GM18498 (cell line): ENCODE measurements around the gene TMEM240.

Experiments used
- ATAC-seq: cut with Tn5 transposase; IDR thresholded peaks from one replicate; pipeline ENCODE4 v1.9.1; 2021; ENCODE audit warnings: mild to moderate bottlenecking, moderate library complexity; ENCODE audit not compliant: unreplicated experiment

Gene TMEM240

GRCh38 chr1:1540090-1540817 is at the start of gene TMEM240:
TMEM240 (minus strand) TSS chr1:1540624; CDS start chr1:1540346, 278 bp downstream.
- no peak for ATAC-seq

GRCh38 chr1:1583347-1584010 is 43.1 kb upstream of the TMEM240 start:
- no peak for ATAC-seq

- no peak for ATAC-seq
Observed at GRCh38 chr1:1582585-1583346, 42.3 kb upstream of the TMEM240 start.

GRCh38 chr1:1578371-1578940 is 38.0 kb upstream of the TMEM240 start:
- no peak for ATAC-seq

- no peak for ATAC-seq
Observed at GRCh38 chr1:1577367-1578011, 37.1 kb upstream of the TMEM240 start.

GRCh38 chr1:1574721-1575537 is 34.5 kb upstream of the TMEM240 start, which contains the start of gene SSU72:
SSU72 (minus strand) TSS chr1:1574863; CDS start chr1:1574557, 306 bp downstream.
- peak; percentile 85 for ATAC-seq

- ATAC-seq = peak; percentile 76
Observed at GRCh38 chr1:1573843-1574720, 33.7 kb upstream of the TMEM240 start.

GRCh38 chr1:1569341-1569740 is 28.9 kb upstream of the TMEM240 start:
- no peak for ATAC-seq

GRCh38 chr1:1567891-1568291 is 27.5 kb upstream of the TMEM240 start:
- no peak for ATAC-seq

- ATAC-seq = no peak
Observed at GRCh38 chr1:1567152-1567875, 26.9 kb upstream of the TMEM240 start.

GRCh38 chr1:1565340-1565739 is 24.9 kb upstream of the TMEM240 start:
- no peak for ATAC-seq

GRCh38 chr1:1564268-1564667 is 23.8 kb upstream of the TMEM240 start:
- no peak for ATAC-seq

GRCh38 chr1:1563688-1564087 is 23.3 kb upstream of the TMEM240 start:
- no peak for ATAC-seq

- no peak for ATAC-seq
Observed at GRCh38 chr1:1562556-1563195, 22.3 kb upstream of the TMEM240 start.

- no peak for ATAC-seq
Observed at GRCh38 chr1:1561801-1562470, 21.5 kb upstream of the TMEM240 start.

GRCh38 chr1:1560178-1560577 is 19.8 kb upstream of the TMEM240 start:
- ATAC-seq = no peak

- no peak for ATAC-seq
Observed at GRCh38 chr1:1559066-1559465, 18.6 kb upstream of the TMEM240 start.
